ENCODE data around the gene C1QBP.
"Not testable (repeated sequence)": the region's sequence is repeated elsewhere in the genome, so short reads cannot be mapped to it uniquely, and the experiment has no call there.

C1QBP gene

DNA sequence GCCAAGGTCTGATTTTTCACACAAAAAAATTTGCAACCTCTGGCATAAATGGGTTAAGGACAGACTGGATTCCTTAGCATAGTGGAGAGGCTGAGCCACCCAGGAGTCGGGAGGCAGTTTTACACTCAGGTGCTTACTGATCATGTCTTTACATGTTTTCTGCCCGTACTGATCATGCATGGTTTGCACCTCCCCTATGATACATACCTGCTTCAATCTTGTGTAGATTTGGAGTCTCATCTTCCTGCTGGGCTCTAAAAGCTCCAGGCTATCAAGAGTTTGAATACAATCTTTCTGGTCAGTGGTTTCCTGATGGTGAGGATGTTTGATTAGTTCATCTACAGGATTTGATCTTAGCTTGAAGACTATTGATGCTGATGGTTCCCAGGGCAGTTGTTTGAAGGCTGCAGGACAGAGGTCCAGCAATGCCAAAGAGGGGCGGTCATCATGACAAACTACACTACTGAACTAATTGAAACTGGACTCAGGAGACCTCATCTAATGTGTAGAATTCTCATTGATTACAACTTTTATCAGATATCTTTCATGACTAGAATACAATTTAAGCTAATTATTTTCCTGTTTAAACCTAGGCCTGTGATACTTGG, 6.9 kb downstream of the C1QBP start:
- no peak for DNase-seq

- DNase-seq: not testable (repeated sequence)
Observed at GRCh38 chr17:5431234-5431633, 7.7 kb downstream of the C1QBP start.

DNA sequence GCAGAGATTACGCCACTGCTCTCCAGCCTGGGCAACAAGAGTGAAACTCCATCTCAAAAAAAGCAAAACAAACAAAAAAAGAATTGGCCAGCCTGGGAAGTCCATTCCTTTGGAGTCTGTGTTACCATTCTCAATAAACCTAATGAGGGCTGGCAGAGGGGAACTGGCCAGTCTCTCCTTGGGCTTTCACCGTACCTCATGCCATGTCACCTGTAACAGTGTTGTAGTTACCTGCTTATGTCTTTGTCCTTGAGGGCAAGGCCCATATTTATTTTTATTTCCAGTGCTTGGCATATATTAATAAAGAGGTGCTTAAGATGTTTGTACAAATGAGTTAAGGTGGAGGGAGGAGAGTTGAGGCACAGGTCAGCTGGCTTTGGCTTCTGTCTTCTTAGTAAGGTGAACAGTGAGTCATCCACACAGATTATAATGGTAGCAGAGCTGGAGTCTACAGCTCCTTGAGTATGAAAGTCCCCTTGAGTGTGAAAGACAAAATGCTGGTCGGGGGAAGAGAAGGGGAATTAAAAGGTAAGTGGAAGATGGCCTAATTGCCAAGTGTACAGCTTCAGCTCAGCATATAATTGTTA, 8.4 kb downstream of the C1QBP start:
- no peak for DNase-seq

DNA sequence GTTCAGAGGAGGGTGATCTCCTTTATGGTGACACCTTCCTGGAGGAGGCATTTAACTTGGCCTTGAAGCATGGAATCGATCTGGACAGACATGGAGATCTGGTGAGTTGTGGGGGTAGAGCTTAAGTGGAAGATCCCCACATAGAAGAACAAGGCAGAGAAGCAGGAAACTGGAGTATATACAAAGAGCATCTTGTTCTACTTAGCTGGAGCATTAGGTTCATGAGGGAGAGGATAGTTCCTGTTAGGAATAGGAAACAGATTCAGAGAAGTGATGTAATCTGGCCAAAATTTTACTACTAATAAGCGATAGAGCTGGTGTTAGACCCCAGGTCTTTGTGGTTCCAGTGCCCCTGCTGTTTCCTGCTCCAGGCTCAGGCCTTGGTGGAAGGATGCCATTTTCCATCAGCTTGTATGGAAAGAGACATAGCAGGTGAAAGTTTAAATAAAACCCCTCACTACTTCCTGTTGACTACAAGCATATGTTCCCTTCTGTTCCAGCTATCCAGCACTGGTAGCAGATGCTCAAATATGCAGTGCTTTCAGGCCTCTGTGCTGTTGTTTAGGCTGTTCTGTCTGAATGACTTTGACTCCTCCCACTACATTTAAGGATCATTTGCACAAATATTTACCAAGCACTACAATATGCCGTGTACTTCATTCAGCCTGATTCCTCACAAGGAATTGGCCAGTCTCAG, 9.6 kb downstream of the C1QBP start:
- no peak for DNase-seq

DNA sequence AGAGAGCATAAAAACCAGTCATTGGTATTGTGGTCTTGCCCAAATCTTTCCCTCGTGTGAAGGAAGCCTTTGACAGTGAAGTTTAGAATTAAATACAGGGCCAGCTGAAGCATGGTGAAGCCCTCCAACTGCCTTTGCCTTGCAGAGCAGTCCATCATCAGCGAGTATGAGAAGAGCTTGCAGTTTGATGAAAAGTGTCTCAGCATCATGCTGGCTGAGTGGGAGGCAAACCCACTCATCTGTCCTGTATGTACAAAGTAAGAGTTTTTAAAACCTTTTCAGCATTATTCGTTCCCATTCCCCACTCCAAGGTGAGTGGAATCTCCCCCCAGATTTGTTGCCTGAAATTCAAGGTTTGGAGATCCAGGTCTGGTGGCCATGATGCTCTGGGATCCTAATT, 13.1 kb downstream of the C1QBP start:
- DNase-seq: no peak

- no peak for DNase-seq
Observed at GRCh38 chr17:5424909-5425308, 14.0 kb downstream of the C1QBP start.

GRCh38 chr17:5422505-5422904, 16.4 kb downstream of the C1QBP start:
- no peak for DNase-seq

DNA sequence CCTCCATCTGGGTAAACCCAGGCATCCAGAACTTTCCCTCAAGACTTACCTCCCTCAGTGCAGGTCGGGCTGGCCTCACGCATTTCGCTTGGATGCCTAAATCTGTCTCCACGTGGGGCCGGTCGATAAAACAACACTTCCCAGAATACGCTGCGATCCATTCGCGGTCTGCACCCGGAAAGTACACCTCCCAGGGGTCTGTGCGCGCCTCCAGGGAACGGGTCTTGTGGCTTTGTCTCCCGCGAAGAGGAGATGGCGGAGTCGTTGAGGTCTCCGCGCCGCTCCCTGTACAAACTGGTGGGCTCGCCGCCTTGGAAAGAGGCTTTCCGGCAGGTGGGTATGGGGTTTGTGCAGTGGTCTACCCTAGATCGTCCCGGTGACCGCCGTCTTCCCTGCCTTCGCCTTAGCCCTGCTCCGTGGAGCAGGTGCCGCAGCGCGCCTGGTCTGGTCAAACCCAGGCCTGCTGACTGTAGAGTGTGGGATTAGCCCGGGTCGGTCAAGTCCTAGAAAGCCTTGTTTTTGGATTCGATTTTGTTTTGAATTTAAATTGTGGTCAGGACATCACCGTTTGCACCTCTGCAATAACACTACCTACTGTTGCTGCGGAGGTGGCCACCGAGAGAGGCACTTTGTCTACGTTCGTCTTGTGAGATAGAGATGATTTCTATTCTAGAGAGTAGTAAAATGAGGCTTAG, 18.8 kb downstream of the C1QBP start, which contains the start of gene RPAIN:
Gene RPAIN (plus strand): TSS at position 224 of the 695 bp plus-strand sequence. CDS start 29 bp downstream, at position 253.
- peak; percentile 77 for DNase-seq

GRCh38 chr17:5419356-5419958, 19.5 kb downstream of the C1QBP start, which contains the start of gene NUP88:
Gene NUP88 (minus strand): TSS chr17:5419662. CDS start chr17:5419650, 12 bp downstream.
- peak; percentile 95 for DNase-seq

DNA sequence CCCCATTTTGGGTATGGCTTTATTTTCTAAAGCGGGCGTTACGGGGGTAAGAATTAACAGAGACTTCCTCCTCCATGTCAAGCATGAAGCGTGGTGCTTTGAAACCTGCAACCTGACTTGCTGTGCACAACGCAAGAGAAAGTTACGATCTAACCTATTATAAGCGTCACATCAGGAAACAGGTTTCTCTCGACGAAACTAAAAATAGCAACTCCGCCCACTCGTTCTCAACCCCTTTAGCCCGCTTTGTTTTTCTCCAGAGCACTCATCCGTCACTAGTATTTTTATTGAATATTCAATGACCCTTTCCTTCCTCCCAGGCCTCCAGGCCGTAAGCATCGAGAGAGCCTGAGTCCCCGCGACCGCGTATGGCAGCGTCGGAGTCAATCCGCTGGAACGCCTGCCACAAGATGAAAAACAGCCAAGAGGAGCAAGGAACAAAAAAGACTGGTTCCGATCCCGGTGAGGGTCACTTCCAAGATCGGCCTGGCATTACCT, 20.0 kb downstream of the C1QBP start:
- DNase-seq: no peak

- no peak for DNase-seq
Observed at GRCh38 chr17:5416901-5417300, 22.1 kb downstream of the C1QBP start.

DNA sequence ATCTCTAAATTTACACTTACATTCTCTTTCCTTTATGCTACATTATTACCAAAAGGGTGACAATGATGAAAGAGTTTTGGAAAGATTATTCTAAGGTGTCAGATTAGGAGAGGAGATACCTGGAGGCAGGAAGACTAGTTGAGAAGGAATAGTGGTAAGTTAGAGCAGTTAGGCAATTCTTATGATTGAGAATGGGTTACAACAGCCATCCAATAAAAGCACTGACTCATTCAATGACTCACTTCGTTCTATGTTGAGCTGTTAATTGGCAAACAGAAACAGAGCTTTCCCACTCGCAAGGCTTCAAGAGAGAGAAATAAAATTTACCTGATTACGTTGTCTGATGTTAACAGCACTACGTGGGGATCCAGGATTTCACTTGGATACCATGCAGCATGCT, 25.3 kb downstream of the C1QBP start:
- no peak for DNase-seq

- no peak for DNase-seq
Observed at GRCh38 chr17:5410594-5411272, 28.2 kb downstream of the C1QBP start.

GRCh38 chr17:5408186-5408585, 30.8 kb downstream of the C1QBP start:
- DNase-seq: no peak

GRCh38 chr17:5405400-5405799, 33.6 kb downstream of the C1QBP start:
- DNase-seq: no peak

GRCh38 chr17:5399767-5400166, 39.2 kb downstream of the C1QBP start:
- no peak for DNase-seq

GRCh38 chr17:5396612-5397011, 42.3 kb downstream of the C1QBP start:
- DNase-seq: no peak

- DNase-seq: no peak
Observed at GRCh38 chr17:5391678-5392077, 47.3 kb downstream of the C1QBP start.
